CD4-positive, alpha-beta T cell treated with Interferon gamma for 1 hour (primary cell): ENCODE results near the gene CRMP1.

ENCODE experiments used
- DNase-seq: peaks from one replicate; pipeline ENCODE4 v3.0.0-alpha.2; 2020

CRMP1 gene

GRCh38 chr4:5919044-5919443 lies 26.2 kb upstream of the CRMP1 start:
- DNase-seq = no peak

GRCh38 chr4:5918331-5918985 lies 25.6 kb upstream of the CRMP1 start:
- DNase-seq = no peak

GRCh38 chr4:5917672-5918071 lies 24.8 kb upstream of the CRMP1 start:
- DNase-seq = no peak

GRCh38 chr4:5916229-5916628 lies 23.3 kb upstream of the CRMP1 start:
- DNase-seq = no peak

GRCh38 chr4:5913454-5913853 lies 20.6 kb upstream of the CRMP1 start:
- no peak for DNase-seq

- no peak for DNase-seq
Measured at GRCh38 chr4:5912614-5913019, 19.7 kb upstream of the CRMP1 start.

- DNase-seq = no peak
Measured at GRCh38 chr4:5908876-5909427, 16.1 kb upstream of the CRMP1 start.

- no peak for DNase-seq
Measured at GRCh38 chr4:5906191-5906590, 13.3 kb upstream of the CRMP1 start.

- DNase-seq = no peak
Measured at GRCh38 chr4:5905714-5906113, 12.8 kb upstream of the CRMP1 start.

- DNase-seq = no peak
Measured at GRCh38 chr4:5900844-5901243, 8.0 kb upstream of the CRMP1 start.

GRCh38 chr4:5899881-5900280 lies 7.0 kb upstream of the CRMP1 start:
- no peak for DNase-seq

- DNase-seq = no peak
Measured at GRCh38 chr4:5899396-5899795, 6.5 kb upstream of the CRMP1 start.

- no peak for DNase-seq
Measured at GRCh38 chr4:5897674-5898073, 4.8 kb upstream of the CRMP1 start.

GRCh38 chr4:5895287-5895686 lies 2.4 kb upstream of the CRMP1 start:
- DNase-seq = no peak

GRCh38 chr4:5894266-5894665 lies 1.4 kb upstream of the CRMP1 start:
- no peak for DNase-seq

- no peak for DNase-seq
Measured at GRCh38 chr4:5893591-5893990, 705 bp upstream of the CRMP1 start.

GRCh38 chr4:5892323-5893003 lies 423 bp downstream of the CRMP1 start:
- DNase-seq = no peak

GRCh38 chr4:5891563-5892322 lies 1.1 kb downstream of the CRMP1 start:
- no peak for DNase-seq

- DNase-seq = no peak
Measured at GRCh38 chr4:5890063-5890727, 2.7 kb downstream of the CRMP1 start.

GRCh38 chr4:5889002-5889696 lies 3.7 kb downstream of the CRMP1 start:
- no peak for DNase-seq

- no peak for DNase-seq
Measured at GRCh38 chr4:5888222-5889001, 4.5 kb downstream of the CRMP1 start.
